Caco-2 (cell line): ENCODE results near the gene KCTD18. TPM values are rescaled to one million over a fixed set of nuclear protein-coding genes. Genes with fewer than 3 reads are reported as not detected.

ENCODE experiments used
- BruUV-seq: library from RNA; stranded (reverse); fragments of 400-500 nt; replicated peaks from 2 replicates; lab custom pipeline; 2021; lab: Mats Ljungman, UMichigan
- CTCF ChIA-PET: fragments of 300-600 bp; sonication (Branson Sonifier 250); formaldehyde crosslinking; loops from one replicate; lab custom pipeline; 2022; ENCODE audit warnings: antibody characterized with exemption; lab: Charles Lee
- POLR2A ChIA-PET: fragments of 300-600 bp; sonication (Branson Sonifier 250); formaldehyde crosslinking; loops from one replicate; lab custom pipeline; 2022; ENCODE audit warnings: antibody characterized with exemption; lab: Charles Lee
- DNase-seq, 2 experiments: peaks; one replicate each; pipeline versions ENCODE4 v3.0.0 to v3.0.0-alpha.2; 2020 to 2022
- H3K27me3 ChIP-seq: replicated peaks from 2 replicates; pipeline ENCODE4 v1.6.0; 2011; ENCODE audit warnings: low read length; ENCODE audit not compliant: control insufficient read depth, insufficient read depth
- H3K36me3 ChIP-seq: 2 replicates; pipeline ENCODE4 v1.5.1; 2011; ENCODE audit warnings: low read length; ENCODE audit not compliant: control insufficient read depth, insufficient read depth
- H3K4me1 ChIP-seq: fragments of 250-450 bp; sonication (Bioruptor Pico); 2 replicates; pipeline ENCODE4 v1.5.1; 2020; ENCODE audit warnings: mild to moderate bottlenecking
- H3K4me3 ChIP-seq: 2 replicates; pipeline ENCODE4 v1.5.1; 2011; ENCODE audit warnings: low read depth, mild to moderate bottlenecking, control low read depth, low read length
- H3K9me3 ChIP-seq: fragments of 250-450 bp; sonication (Bioruptor Pico); 2 replicates; pipeline ENCODE4 v1.5.1; 2020; ENCODE audit warnings: mild to moderate bottlenecking, moderate library complexity
- H3K27ac Mint-ChIP-seq: one replicate; pipeline ENCODE4 v1.8.0; 2022; ENCODE audit warnings: mixed read lengths; ENCODE audit not compliant: unreplicated experiment
- H3K27me3 Mint-ChIP-seq: one replicate; pipeline ENCODE4 v1.8.0; 2022; ENCODE audit warnings: mixed read lengths; ENCODE audit not compliant: insufficient read depth, unreplicated experiment
- H3K36me3 Mint-ChIP-seq: one replicate; pipeline ENCODE4 v1.8.0; 2022; ENCODE audit warnings: mild to moderate bottlenecking, mixed read lengths; ENCODE audit not compliant: insufficient read depth, unreplicated experiment
- H3K4me1 Mint-ChIP-seq: one replicate; pipeline ENCODE4 v1.8.0; 2022; ENCODE audit warnings: low read depth, mixed read lengths; ENCODE audit not compliant: unreplicated experiment
- H3K4me3 Mint-ChIP-seq: one replicate; pipeline ENCODE4 v1.8.0; 2022; ENCODE audit warnings: mild to moderate bottlenecking, moderate library complexity, mixed read lengths; ENCODE audit not compliant: unreplicated experiment
- H3K9me3 Mint-ChIP-seq: one replicate; pipeline ENCODE4 v1.8.0; 2022; ENCODE audit warnings: mixed read lengths; ENCODE audit not compliant: unreplicated experiment
- intact Hi-C: fragments of 100-400 bp; cut with micrococcal nuclease; formaldehyde crosslinking; loops from one replicate; pipeline ENCODE4 v1.10.0; 2022; ENCODE audit not compliant: unreplicated experiment
- total RNA-seq: library from RNA; stranded (reverse); gene quantifications from 2 replicates; pipeline ENCODE4 v1.2.3, GENCODE V29; 2022
- TF ChIP-seq, protein P1 (sequence below), 2 experiments: fragments of 200-600 bp in 1 of 2; IDR thresholded peaks; 1 replicate in 1 of 2; 2 replicates in 1 of 2; pipeline versions ENCODE4 v1.5.1 to v1.8.0; 2011 to 2022; ENCODE audit warnings: antibody characterized with exemption in 1 of 2, control low read depth in 1 of 2, inconsistent platforms in 1 of 2, low read depth in 1 of 2, low read length in 1 of 2, mild to moderate bottlenecking in 1 of 2, moderate library complexity in 1 of 2; ENCODE audit not compliant: insufficient read depth in 1 of 2, severe bottlenecking in 1 of 2, unreplicated experiment in 1 of 2

The KCTD18 gene
- total RNA-seq, 1 experiment from 2014 or later: 8.6 TPM

DNA sequence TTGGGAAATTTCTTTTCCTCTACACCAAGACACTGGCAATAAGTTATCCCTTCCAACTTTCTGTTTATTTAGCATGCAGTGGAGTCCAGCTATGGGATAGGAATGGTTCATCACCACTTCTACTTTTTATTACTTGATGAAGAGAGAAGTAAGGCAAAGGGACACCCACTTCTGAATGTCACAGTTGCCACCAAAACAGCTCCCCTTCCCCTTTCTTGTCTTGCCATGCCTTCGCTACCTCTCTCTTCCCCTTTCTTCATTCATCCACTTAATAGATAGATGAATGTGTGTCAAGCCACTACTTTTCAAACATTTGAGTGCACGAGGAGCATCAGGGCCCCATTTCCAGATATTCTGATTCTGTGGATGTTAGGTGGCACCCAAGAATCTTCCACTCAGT is 59.6 kb downstream of the KCTD18 start:
- Mint-ChIP-seq H3K4me1 (peaks cover 6% of the 10 kb centered on the region), H3K27me3 (no peaks in the 10 kb centered on the region), H3K27ac (peak overlapping the region; percentile 3), H3K9me3 (no peaks in the 10 kb centered on the region), H3K4me3 (no peak overlapping the region), H3K36me3 (peaks cover 86% of the 10 kb centered on the region)
- ChIA-PET POLR2A (no interaction called here), CTCF (no interaction called here)
- Histone ChIP-seq H3K9me3 (no peaks in the 10 kb centered on the region), H3K4me3 (no peak overlapping the region), H3K36me3 (peaks cover 2% of the 10 kb centered on the region), H3K27me3 (no peaks in the 10 kb centered on the region), H3K4me1 (no peaks in the 10 kb centered on the region)
- DNase-seq: no peak
- intact Hi-C loops: no loop called here
- TF ChIP-seq, protein P1, sequence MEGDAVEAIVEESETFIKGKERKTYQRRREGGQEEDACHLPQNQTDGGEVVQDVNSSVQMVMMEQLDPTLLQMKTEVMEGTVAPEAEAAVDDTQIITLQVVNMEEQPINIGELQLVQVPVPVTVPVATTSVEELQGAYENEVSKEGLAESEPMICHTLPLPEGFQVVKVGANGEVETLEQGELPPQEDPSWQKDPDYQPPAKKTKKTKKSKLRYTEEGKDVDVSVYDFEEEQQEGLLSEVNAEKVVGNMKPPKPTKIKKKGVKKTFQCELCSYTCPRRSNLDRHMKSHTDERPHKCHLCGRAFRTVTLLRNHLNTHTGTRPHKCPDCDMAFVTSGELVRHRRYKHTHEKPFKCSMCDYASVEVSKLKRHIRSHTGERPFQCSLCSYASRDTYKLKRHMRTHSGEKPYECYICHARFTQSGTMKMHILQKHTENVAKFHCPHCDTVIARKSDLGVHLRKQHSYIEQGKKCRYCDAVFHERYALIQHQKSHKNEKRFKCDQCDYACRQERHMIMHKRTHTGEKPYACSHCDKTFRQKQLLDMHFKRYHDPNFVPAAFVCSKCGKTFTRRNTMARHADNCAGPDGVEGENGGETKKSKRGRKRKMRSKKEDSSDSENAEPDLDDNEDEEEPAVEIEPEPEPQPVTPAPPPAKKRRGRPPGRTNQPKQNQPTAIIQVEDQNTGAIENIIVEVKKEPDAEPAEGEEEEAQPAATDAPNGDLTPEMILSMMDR (IDR thresholded peaks at IDR 0.05; ENCODE audit: insufficient read depth in 1 of 2, low read depth in 1 of 2, low read length in 1 of 2, severe bottlenecking in 1 of 2, unreplicated experiment in 1 of 2): no peak
- BruUV-seq: no TSS peak

DNA sequence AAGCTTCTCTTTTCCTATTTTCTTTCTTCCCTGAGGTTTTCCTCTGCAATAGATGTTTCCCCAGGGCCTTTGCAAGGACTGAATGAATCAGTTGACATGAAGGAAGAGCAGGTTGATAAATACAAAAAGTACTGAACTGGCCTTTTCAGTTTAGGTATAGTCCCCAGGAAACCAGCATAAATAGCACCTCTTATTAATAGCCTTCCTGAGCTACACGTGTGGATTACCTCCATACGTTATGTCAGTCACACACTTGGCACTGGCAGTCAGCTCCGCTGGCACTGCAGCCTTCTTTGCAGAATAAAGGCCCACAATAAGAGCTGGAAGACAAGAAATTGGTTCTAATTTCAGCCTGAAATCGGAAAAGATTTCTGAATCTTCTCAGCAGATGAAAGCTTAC is 60.7 kb downstream of the KCTD18 start:
- H3K4me3 ChIP-seq: no peak overlapping the region
- POLR2A ChIA-PET: no interaction called here
- BruUV-seq: no TSS peak
- H3K27ac Mint-ChIP-seq: no peak overlapping the region
- H3K36me3 Mint-ChIP-seq: peaks cover 85% of the 10 kb centered on the region
- TF ChIP-seq, protein P1 (IDR thresholded peaks at IDR 0.05; ENCODE audit: insufficient read depth in 1 of 2, low read depth in 1 of 2, low read length in 1 of 2, severe bottlenecking in 1 of 2, unreplicated experiment in 1 of 2): no peak
- no peaks in the 10 kb centered on the region for H3K9me3 Mint-ChIP-seq
- intact Hi-C loops: no loop called here
- no peaks in the 10 kb centered on the region for H3K9me3 ChIP-seq
- no peak for DNase-seq
- H3K4me3 Mint-ChIP-seq: no peak overlapping the region
- H3K27me3 Mint-ChIP-seq: no peaks in the 10 kb centered on the region
- CTCF ChIA-PET: no interaction called here
- H3K27me3 ChIP-seq: no peaks in the 10 kb centered on the region
- peaks cover 6% of the 10 kb centered on the region for H3K4me1 Mint-ChIP-seq
- no peaks in the 10 kb centered on the region; the same call in none of the 2 replicates for H3K36me3 ChIP-seq
- no peaks in the 10 kb centered on the region for H3K4me1 ChIP-seq

DNA sequence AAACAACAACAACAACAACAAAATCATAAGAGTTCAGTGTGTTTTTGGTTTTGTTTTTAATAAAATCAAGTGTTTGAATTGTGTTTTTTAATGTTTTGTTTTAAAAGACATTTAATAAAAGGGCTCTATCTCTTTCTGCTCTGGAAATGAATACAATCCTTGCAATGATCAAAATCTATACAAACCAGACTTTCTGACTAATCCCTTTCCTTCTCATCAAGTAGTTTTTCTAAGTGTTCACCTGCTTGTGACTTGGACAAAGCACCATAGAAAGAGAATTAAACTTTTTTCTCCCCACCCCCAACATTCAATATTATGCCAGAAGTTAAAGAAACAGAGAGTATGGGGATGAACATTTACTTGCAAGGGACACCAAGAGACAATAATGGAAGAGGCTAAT is 61.4 kb downstream of the KCTD18 start:
- H3K27me3 Mint-ChIP-seq: no peaks in the 10 kb centered on the region
- Histone ChIP-seq H3K36me3 (no peaks in the 10 kb centered on the region; the same call in none of the 2 replicates), H3K4me1 (no peaks in the 10 kb centered on the region), H3K27me3 (no peaks in the 10 kb centered on the region), H3K9me3 (no peaks in the 10 kb centered on the region), H3K4me3 (no peak overlapping the region)
- CTCF ChIA-PET: no interaction called here
- no peak for DNase-seq
- POLR2A ChIA-PET: interaction anchor here (0.5 kb wide), 1 partner anchor 143 kb away, joined by 3 read pairs; no protein-coding TSS in a partner anchor
- no TSS peak for BruUV-seq
- no peaks in the 10 kb centered on the region for H3K9me3 Mint-ChIP-seq
- no peak overlapping the region for H3K27ac Mint-ChIP-seq
- TF ChIP-seq, protein P1 (IDR thresholded peaks at IDR 0.05; ENCODE audit: insufficient read depth in 1 of 2, low read depth in 1 of 2, low read length in 1 of 2, severe bottlenecking in 1 of 2, unreplicated experiment in 1 of 2): no peak
- H3K4me3 Mint-ChIP-seq: no peak overlapping the region
- H3K36me3 Mint-ChIP-seq: peaks cover 85% of the 10 kb centered on the region
- peaks cover 6% of the 10 kb centered on the region for H3K4me1 Mint-ChIP-seq
- intact Hi-C loops: no loop called here
